GM12865 (cell line): ENCODE measurements around the gene HAUS1.
"Not testable (repeated sequence)": the region's sequence is repeated elsewhere in the genome, so short reads cannot be mapped to it uniquely, and the experiment has no call there.

Experiments used
- DNase-seq: peaks from one replicate; pipeline ENCODE4 v3.0.0; 2010; ENCODE audit warnings: low read depth
- H3K4me3 ChIP-seq: 2 replicates; pipeline ENCODE4 v1.5.1; 2011; ENCODE audit warnings: mild to moderate bottlenecking, low read depth, low read length, control low read depth
- CTCF ChIP-seq: IDR thresholded peaks from 2 replicates; pipeline ENCODE4 v1.5.1; 2011; ENCODE audit warnings: low read length, control low read depth, low read depth, inconsistent platforms; ENCODE audit not compliant: insufficient read depth; ENCODE audit errors: missing control alignments

Gene HAUS1

GRCh38 chr18:46084431-46084830 lies 19.8 kb upstream of the HAUS1 start:
- no peak overlapping the region for H3K4me3 ChIP-seq
- TF ChIP-seq CTCF = no peak
- DNase-seq = no peak

- H3K4me3 ChIP-seq, DNase-seq: not testable (repeated sequence)
Measured at GRCh38 chr18:46088501-46088900, 15.7 kb upstream of the HAUS1 start.

- no peak for DNase-seq
- TF ChIP-seq CTCF = no peak
- no peak overlapping the region for H3K4me3 ChIP-seq
Measured at GRCh38 chr18:46095532-46095931, 8.7 kb upstream of the HAUS1 start.

GRCh38 chr18:46096651-46097300 lies 7.4 kb upstream of the HAUS1 start:
- peak; percentile 65 for DNase-seq
- no peak for TF ChIP-seq CTCF

GRCh38 chr18:46097431-46097800 lies 6.8 kb upstream of the HAUS1 start:
- peak overlapping the region; percentile 94 for H3K4me3 ChIP-seq
- peak; percentile 50 for DNase-seq
- no peak for TF ChIP-seq CTCF

More at GRCh38 chr18:46096651-46097300, 7.4 kb upstream of the HAUS1 start:
- peak overlapping the region; percentile 94 for H3K4me3 ChIP-seq

- DNase-seq = peak; percentile 92
- TF ChIP-seq CTCF = no peak
- H3K4me3 ChIP-seq = peak within 1 kb of the TSS; percentile 94
Measured at GRCh38 chr18:46097801-46098615, 6.2 kb upstream of the HAUS1 start, which contains the start of gene ATP5F1A. Gene ATP5F1A, minus strand, starts transcription at chr18:46098296. Its CDS starts 65 bp downstream, at chr18:46098231.

GRCh38 chr18:46098616-46098933 lies 5.6 kb upstream of the HAUS1 start:
- H3K4me3 ChIP-seq = peak overlapping the region; percentile 94
- TF ChIP-seq CTCF = no peak

More at GRCh38 chr18:46098616-46098933, 5.6 kb upstream of the HAUS1 start:
- no peak for DNase-seq
